SU-DHL-6 (cell line): ENCODE results near the gene GMDS.

ENCODE experiments used
- H2AFZ ChIP-seq: fragments of 200-600 bp; sonication (generic); 2 replicates; pipeline ENCODE4 v1.6.1; 2014; ENCODE audit warnings: low read depth, mild to moderate bottlenecking, moderate library complexity, mixed read lengths, antibody characterized with exemption, low read length; ENCODE audit not compliant: severe bottlenecking
- H3F3A ChIP-seq: fragments of 200-600 bp; shearing (Covaris generic); 2 replicates; pipeline ENCODE4 v1.6.0; 2016; ENCODE audit warnings: antibody characterized with exemption, mild to moderate bottlenecking; ENCODE audit not compliant: insufficient read depth
- H3K27ac ChIP-seq: fragments of 200-600 bp; sonication (generic); 2 replicates; pipeline ENCODE4 v1.5.1; 2016; ENCODE audit warnings: low read depth, mild to moderate bottlenecking, low read length, moderate library complexity, mixed read lengths
- H3K27me3 ChIP-seq: fragments of 200-600 bp; sonication (generic), shearing (Covaris generic); 2 replicates; pipeline ENCODE4 v1.6.0; 2014; ENCODE audit warnings: mild to moderate bottlenecking, low read length
- H3K36me3 ChIP-seq: fragments of 200-600 bp; sonication (generic); 2 replicates; pipeline ENCODE4 v1.6.1; 2014; ENCODE audit warnings: mild to moderate bottlenecking, low read length, mixed read lengths
- H3K4me2 ChIP-seq: fragments of 300-600, 200-600 bp; shearing (Covaris generic), sonication (generic); 2 replicates; pipeline ENCODE4 v1.6.0; 2014; ENCODE audit warnings: low read length, low read depth, mild to moderate bottlenecking; ENCODE audit not compliant: poor library complexity, severe bottlenecking
- H3K4me3 ChIP-seq: fragments of 200-600 bp; sonication (generic); 2 replicates; pipeline ENCODE4 v1.5.1; 2014; ENCODE audit warnings: antibody characterized with exemption, low read length, mild to moderate bottlenecking, mixed read lengths; ENCODE audit not compliant: insufficient read depth, poor library complexity, severe bottlenecking
- H3K79me2 ChIP-seq: fragments of 200-600 bp; sonication (generic); 2 replicates; pipeline ENCODE4 v1.6.1; 2014; ENCODE audit warnings: mild to moderate bottlenecking, low read length, moderate library complexity; ENCODE audit not compliant: insufficient read depth
- H3K9ac ChIP-seq: fragments of 200-600 bp; sonication (generic); 2 replicates; pipeline ENCODE4 v1.7.0; 2014; ENCODE audit warnings: mild to moderate bottlenecking, low read length
- H3K9me2 ChIP-seq: fragments of 200-600 bp; sonication (generic); replicated peaks from 2 replicates; pipeline ENCODE4 v1.6.1; 2014; ENCODE audit warnings: low read length; ENCODE audit not compliant: insufficient read depth
- H3K9me3 ChIP-seq: fragments of 200-600 bp; sonication (generic); 2 replicates; pipeline ENCODE4 v1.6.1; 2014; ENCODE audit warnings: low read length, mixed read lengths; ENCODE audit not compliant: insufficient read depth
- H4K20me1 ChIP-seq: fragments of 200-600 bp; sonication (generic); 2 replicates; pipeline ENCODE4 v1.6.1; 2014; ENCODE audit warnings: low read depth, mild to moderate bottlenecking, antibody characterized with exemption, low read length, moderate library complexity, mixed read lengths
- CTCF ChIP-seq: fragments of 200-600 bp; sonication (generic); IDR thresholded peaks from one replicate; pipeline ENCODE4 v1.5.1; 2017; ENCODE audit warnings: antibody characterized with exemption, mild to moderate bottlenecking, low read length, moderate library complexity; ENCODE audit not compliant: insufficient read depth, poor library complexity, severe bottlenecking
- EZH2phosphoT487 ChIP-seq: fragments of 200-600 bp; sonication (generic), shearing (Covaris generic); conservative IDR thresholded peaks from 2 replicates; pipeline ENCODE4 v1.6.1; 2018; ENCODE audit warnings: mild to moderate bottlenecking, antibody characterized with exemption, low read length, moderate library complexity, mixed read lengths

The GMDS gene

GRCh38 chr6:1997702-1998101 is 247.7 kb downstream of the GMDS start:
- Histone ChIP-seq H3K79me2 (no peaks in the 10 kb centered on the region), H3K9me2 (no peaks in the 10 kb centered on the region), H3K9me3 (peaks cover 4% of the 10 kb centered on the region; the same call in 1 of the 2 replicates), H3K36me3 (no peaks in the 10 kb centered on the region), H3K27ac (no peak overlapping the region), H3K9ac (no peak overlapping the region), H4K20me1 (no peaks in the 10 kb centered on the region), H2AFZ (no peak overlapping the region), H3K4me2 (no peak overlapping the region), H3K4me3 (no peak overlapping the region), H3F3A (no peaks in the 10 kb centered on the region), H3K27me3 (no peaks in the 10 kb centered on the region)
- TF ChIP-seq EZH2phosphoT487: no peak

- H3K36me3 ChIP-seq: no peaks in the 10 kb centered on the region
- H3K4me3 ChIP-seq: no peak overlapping the region
- no peaks in the 10 kb centered on the region for H3K27me3 ChIP-seq
- TF ChIP-seq EZH2phosphoT487 (no peak), CTCF (peak; percentile 39)
- H3K9ac ChIP-seq: no peak overlapping the region
- no peaks in the 10 kb centered on the region for H3K79me2 ChIP-seq
- no peak overlapping the region for H3K4me2 ChIP-seq
- no peak overlapping the region for H2AFZ ChIP-seq
- no peaks in the 10 kb centered on the region for H3F3A ChIP-seq
- H3K9me2 ChIP-seq: no peaks in the 10 kb centered on the region
- no peaks in the 10 kb centered on the region for H3K9me3 ChIP-seq
- no peaks in the 10 kb centered on the region for H4K20me1 ChIP-seq
- H3K27ac ChIP-seq: no peak overlapping the region
Measured at GRCh38 chr6:1995636-1996035, 249.8 kb downstream of the GMDS start.

- Histone ChIP-seq H3K79me2 (no peaks in the 10 kb centered on the region), H3F3A (no peaks in the 10 kb centered on the region), H3K4me3 (no peak overlapping the region), H3K4me2 (no peak overlapping the region), H2AFZ (no peak overlapping the region), H3K9ac (no peak overlapping the region), H3K27ac (no peak overlapping the region), H3K9me2 (no peaks in the 10 kb centered on the region), H4K20me1 (no peaks in the 10 kb centered on the region), H3K36me3 (no peaks in the 10 kb centered on the region), H3K27me3 (no peaks in the 10 kb centered on the region), H3K9me3 (no peaks in the 10 kb centered on the region)
- TF ChIP-seq EZH2phosphoT487: no peak
- TF ChIP-seq CTCF: no peak
Measured at GRCh38 chr6:1993042-1993441, 252.4 kb downstream of the GMDS start.

- Histone ChIP-seq H3F3A (no peaks in the 10 kb centered on the region), H3K27me3 (no peaks in the 10 kb centered on the region), H3K9me2 (no peaks in the 10 kb centered on the region), H3K9ac (no peak overlapping the region), H3K4me2 (no peak overlapping the region), H3K9me3 (no peaks in the 10 kb centered on the region), H4K20me1 (no peaks in the 10 kb centered on the region), H3K27ac (no peak overlapping the region), H3K36me3 (no peaks in the 10 kb centered on the region), H3K79me2 (no peaks in the 10 kb centered on the region), H2AFZ (no peak overlapping the region), H3K4me3 (no peak overlapping the region)
- no peak for TF ChIP-seq EZH2phosphoT487
- TF ChIP-seq CTCF: no peak
Measured at GRCh38 chr6:1991332-1991878, 254.0 kb downstream of the GMDS start.
